ENCODE measurements around the gene NUMB. TPM values are rescaled to one million over a fixed set of nuclear protein-coding genes. Genes with fewer than 3 reads are reported as not detected.
"Not testable (repeated sequence)": the region's sequence is repeated elsewhere in the genome, so short reads cannot be mapped to it uniquely, and the experiment has no call there.

The NUMB gene
- total RNA-seq, 1 experiment from 2014 or later = 16.6 TPM

GRCh38 chr14:73312687-73313086 is 145.7 kb downstream of the NUMB start:
- in situ Hi-C loops (cut with HindIII; ENCODE audit: low sequenced_read_pairs) = no loop called here
- DNase-seq (ENCODE audit: low spot score) = no peak

- no peak for DNase-seq (ENCODE audit: low spot score)
- in situ Hi-C loops (cut with HindIII; ENCODE audit: low sequenced_read_pairs) = no loop called here
Observed at GRCh38 chr14:73311708-73312030, 146.7 kb downstream of the NUMB start.

GRCh38 chr14:73309207-73309606 is 149.1 kb downstream of the NUMB start:
- in situ Hi-C loops (cut with HindIII; ENCODE audit: low sequenced_read_pairs); DNase-seq (ENCODE audit: low spot score): not testable (repeated sequence)

GRCh38 chr14:73307261-73307660 is 151.1 kb downstream of the NUMB start:
- in situ Hi-C loops (cut with HindIII; ENCODE audit: low sequenced_read_pairs) = no loop called here

GRCh38 chr14:73305499-73305898 is 152.8 kb downstream of the NUMB start:
- in situ Hi-C loops (cut with HindIII; ENCODE audit: low sequenced_read_pairs) = no loop called here
- DNase-seq (ENCODE audit: low spot score) = no peak

More at GRCh38 chr14:73307261-73307660, 151.1 kb downstream of the NUMB start:
- DNase-seq (ENCODE audit: low spot score) = no peak

GRCh38 chr14:73295198-73295796 is 163.0 kb downstream of the NUMB start:
- peak; percentile 73 for DNase-seq (ENCODE audit: low spot score)
- in situ Hi-C loops (cut with HindIII; ENCODE audit: low sequenced_read_pairs) = no loop called here

- in situ Hi-C loops (cut with HindIII; ENCODE audit: low sequenced_read_pairs) = no loop called here
- no peak for DNase-seq (ENCODE audit: low spot score)
Observed at GRCh38 chr14:73293782-73294781, 164.3 kb downstream of the NUMB start.

- no peak for DNase-seq (ENCODE audit: low spot score)
- in situ Hi-C loops (cut with HindIII; ENCODE audit: low sequenced_read_pairs) = no loop called here
Observed at GRCh38 chr14:73290279-73290678, 168.1 kb downstream of the NUMB start.

- DNase-seq (ENCODE audit: low spot score) = no peak
- in situ Hi-C loops (cut with HindIII; ENCODE audit: low sequenced_read_pairs) = no loop called here
Observed at GRCh38 chr14:73289729-73290128, 168.6 kb downstream of the NUMB start.

GRCh38 chr14:73289308-73289707 is 169.0 kb downstream of the NUMB start:
- DNase-seq (ENCODE audit: low spot score) = no peak
- in situ Hi-C loops (cut with HindIII; ENCODE audit: low sequenced_read_pairs) = no loop called here

- no peak for DNase-seq (ENCODE audit: low spot score)
- in situ Hi-C loops (cut with HindIII; ENCODE audit: low sequenced_read_pairs) = no loop called here
Observed at GRCh38 chr14:73287071-73287470, 171.3 kb downstream of the NUMB start.

GRCh38 chr14:73286598-73286997 is 171.7 kb downstream of the NUMB start:
- in situ Hi-C loops (cut with HindIII; ENCODE audit: low sequenced_read_pairs) = no loop called here
- no peak for DNase-seq (ENCODE audit: low spot score)

- in situ Hi-C loops (cut with HindIII; ENCODE audit: low sequenced_read_pairs) = no loop called here
- no peak for DNase-seq (ENCODE audit: low spot score)
Observed at GRCh38 chr14:73285979-73286378, 172.4 kb downstream of the NUMB start.

- peak; percentile 80 for DNase-seq (ENCODE audit: low spot score)
- in situ Hi-C loops (cut with HindIII; ENCODE audit: low sequenced_read_pairs) = no loop called here
Observed at GRCh38 chr14:73283608-73284379, 174.6 kb downstream of the NUMB start.

- DNase-seq (ENCODE audit: low spot score) = no peak
- in situ Hi-C loops (cut with HindIII; ENCODE audit: low sequenced_read_pairs) = no loop called here
Observed at GRCh38 chr14:73280903-73281302, 177.4 kb downstream of the NUMB start.

GRCh38 chr14:73277376-73277775 is 181.0 kb downstream of the NUMB start:
- in situ Hi-C loops (cut with HindIII; ENCODE audit: low sequenced_read_pairs) = no loop called here
- no peak for DNase-seq (ENCODE audit: low spot score)

- in situ Hi-C loops (cut with HindIII; ENCODE audit: low sequenced_read_pairs) = no loop called here
- no peak for DNase-seq (ENCODE audit: low spot score)
Observed at GRCh38 chr14:73276836-73277235, 181.5 kb downstream of the NUMB start.

- in situ Hi-C loops (cut with HindIII; ENCODE audit: low sequenced_read_pairs) = no loop called here
- no peak for DNase-seq (ENCODE audit: low spot score)
Observed at GRCh38 chr14:73273799-73274198, 184.5 kb downstream of the NUMB start.

GRCh38 chr14:73272393-73272792 is 186.0 kb downstream of the NUMB start:
- DNase-seq (ENCODE audit: low spot score) = no peak
- in situ Hi-C loops (cut with HindIII; ENCODE audit: low sequenced_read_pairs) = no loop called here

All from G401 (cell line).